HEK293T (cell line): Measurements from ENCODE around the gene LUZP1.

Experiments
- BHLHE40 ChIP-seq: fragments of 450-650 bp; IDR thresholded peaks from 2 replicates; pipeline ENCODE4 v1.6.1; 2016; ENCODE audit warnings: mild to moderate bottlenecking, moderate library complexity, borderline replicate concordance
- CTBP1 ChIP-seq: fragments of 450-650 bp; IDR thresholded peaks from 2 replicates; pipeline ENCODE4 v1.6.1; 2016; ENCODE audit warnings: borderline replicate concordance
- HDGF ChIP-seq: fragments of 450-650 bp; IDR thresholded peaks from 2 replicates; pipeline ENCODE4 v1.6.1; 2017; ENCODE audit warnings: antibody characterized with exemption, borderline replicate concordance
- SP1 ChIP-seq: fragments of 450-650 bp; IDR thresholded peaks from 2 replicates; pipeline ENCODE4 v1.6.1; 2017

DNA sequence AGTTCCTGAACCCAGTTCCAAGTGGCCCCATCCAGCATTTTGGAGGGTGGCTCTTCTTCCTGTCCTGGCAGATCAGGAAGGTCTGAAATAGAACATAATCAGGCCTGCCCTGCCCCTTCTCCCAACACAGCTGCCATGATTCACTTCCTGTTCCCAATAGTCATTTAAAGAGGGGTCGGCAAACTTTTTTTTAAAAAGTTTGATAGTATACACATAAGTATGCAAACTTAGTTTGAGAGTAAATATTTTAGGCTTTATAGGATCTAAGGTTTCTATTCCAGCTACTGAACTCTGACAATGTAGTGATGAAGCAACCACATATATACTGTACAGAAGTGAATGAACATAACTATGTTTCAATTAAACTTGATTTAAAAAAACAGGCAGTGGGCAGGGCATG, 66.4 kb downstream of the LUZP1 start:
- no peak for TF ChIP-seq BHLHE40
- TF ChIP-seq CTBP1: no peak
- TF ChIP-seq HDGF: no peak
- TF ChIP-seq SP1: no peak
